Measurements from ENCODE around the gene CEP112. TPM values are rescaled to one million over a fixed set of nuclear protein-coding genes. Genes with fewer than 3 reads are reported as not detected.

The CEP112 gene
- total and polyA plus RNA-seq, 9 of the 15 experiments (the other 6 are each of a cell fraction or from before 2014, with no cell fraction given) = 0.84 TPM; not detected in 8

DNA sequence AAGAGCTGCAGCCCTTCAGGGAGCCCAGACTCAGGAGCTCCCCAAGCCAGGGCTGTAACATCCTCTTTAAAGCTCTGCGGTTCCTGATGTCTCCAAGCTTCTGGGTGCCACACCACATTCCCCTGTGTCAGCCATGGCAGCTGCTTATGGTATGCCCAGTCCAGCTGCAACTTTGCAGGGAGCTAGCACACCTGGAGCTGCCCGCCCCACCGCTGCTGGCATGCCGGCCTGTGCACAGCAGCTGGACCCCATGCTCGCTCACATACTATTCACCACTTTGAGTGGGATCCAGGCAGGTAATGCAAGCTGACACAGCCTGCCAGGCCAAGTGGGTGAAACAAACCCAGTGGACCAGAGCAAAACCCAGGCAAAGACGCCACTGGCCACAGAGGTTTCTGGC is 324.9 kb downstream of the CEP112 start (continued):
- TF ChIP-seq, protein P1, sequence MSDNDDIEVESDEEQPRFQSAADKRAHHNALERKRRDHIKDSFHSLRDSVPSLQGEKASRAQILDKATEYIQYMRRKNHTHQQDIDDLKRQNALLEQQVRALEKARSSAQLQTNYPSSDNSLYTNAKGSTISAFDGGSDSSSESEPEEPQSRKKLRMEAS (CRISPR knock-in tag; IDR thresholded peaks at IDR 0.05) = no peak

DNA sequence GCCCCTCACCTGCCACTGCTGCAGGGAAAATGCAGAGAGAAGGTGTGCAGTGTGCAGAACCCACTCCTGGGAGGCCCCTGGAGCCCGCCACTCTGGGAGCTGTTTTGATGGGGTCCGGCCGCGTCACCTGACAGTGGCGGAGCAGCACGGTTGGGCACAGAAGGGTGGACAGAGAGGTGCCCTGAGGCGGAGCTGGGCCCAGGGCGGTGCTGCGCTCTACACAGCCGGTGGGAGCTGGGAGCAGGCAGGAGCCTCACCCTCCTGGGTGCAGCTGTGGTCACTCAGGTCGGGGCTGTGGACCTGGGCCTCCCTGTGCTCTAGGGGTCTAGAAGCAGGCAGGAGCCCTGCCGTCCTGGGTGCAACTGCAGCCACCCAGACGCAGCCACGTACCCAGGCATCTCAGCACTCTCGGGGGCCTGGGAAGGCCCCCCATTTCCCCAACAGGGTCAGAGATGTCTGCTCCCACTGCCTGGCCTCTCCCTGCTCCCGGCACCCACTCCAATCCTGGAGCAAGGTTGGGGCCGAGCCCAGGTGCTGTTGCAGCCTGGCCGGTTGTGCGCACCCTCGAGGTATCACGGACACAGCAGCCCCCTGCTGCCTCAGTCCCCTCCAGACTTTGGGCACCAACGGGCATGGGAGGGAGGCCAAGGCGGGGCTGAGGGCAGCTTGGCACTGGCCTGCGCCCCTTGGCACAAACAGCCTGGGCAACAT is 326.1 kb downstream of the CEP112 start:
- Histone ChIP-seq H3K79me2 (ENCODE audit: control insufficient read depth, insufficient read depth, low read length) (no peaks in the 10 kb centered on the region), H3K9ac (ENCODE audit: insufficient read depth in 1 of 2, low read depth in 2 of 2, low read length in 2 of 2) (no peak overlapping the region), H3K27me3 (ENCODE audit: control insufficient read depth in 2 of 2, insufficient read depth in 2 of 2, low read length in 2 of 2) (no peaks in the 10 kb centered on the region), H3K36me3 (ENCODE audit: control insufficient read depth, insufficient read depth, low read length) (no peaks in the 10 kb centered on the region), H3K27ac (ENCODE audit: extremely low read depth, low read depth, low read length) (no peak overlapping the region), H3K9me1 (ENCODE audit: control insufficient read depth, insufficient read depth, low read length) (no peaks in the 10 kb centered on the region), H3K4me2 (ENCODE audit: insufficient read depth, low read length) (no peak overlapping the region), H3K4me3 (no peak overlapping the region), H3K9me3 (replicated peaks; ENCODE audit: control insufficient read depth, insufficient read depth, low read depth, low read length) (no peaks in the 10 kb centered on the region), H4K20me1 (replicated peaks; ENCODE audit: control insufficient read depth, insufficient read depth, low read length) (no peaks in the 10 kb centered on the region), H3K4me1 (replicated peaks in 1 of 2; ENCODE audit: control insufficient read depth in 2 of 2, insufficient read depth in 2 of 2, low read length in 2 of 2) (no peaks in the 10 kb centered on the region), H2AFZ (ENCODE audit: low read depth, low read length) (no peak overlapping the region)
- ChIA-PET CTCF (ENCODE audit: low intra/inter-chr PET ratio) (no interaction called here), POLR2A (interaction anchor here (0.6 kb wide), 1 partner anchor 244 kb away, joined by 5 read pairs; no protein-coding TSS in a partner anchor)
- no TSS peak for BruUV-seq (replicated peaks)
- intact Hi-C loops (cut with micrococcal nuclease) = no loop called here
- WGBS (ENCODE audit: insufficient coverage, low coverage, missing lambda C conversion rate) = 1% methylated on average over 19 of the region's 24 CpGs
- in situ Hi-C loops (cut with MboI) = no loop called here
- no peak for ATAC-seq
- no peak for DNase-seq (ENCODE audit: extremely low read depth in 1 of 4, low spot score in 3 of 4)
- FAIRE-seq = no peak
- TF ChIP-seq ZBTB17 (CRISPR knock-in tag; IDR thresholded peaks at IDR 0.05) = no peak
- TF ChIP-seq SP2 (IDR thresholded peaks at IDR 0.05; ENCODE audit: extremely low read depth, low read depth, low read length, poor library complexity, severe bottlenecking) = no peak
- TF ChIP-seq ZNF184 (CRISPR knock-in tag; IDR thresholded peaks at IDR 0.05) = no peak
- TF ChIP-seq, protein P2, sequence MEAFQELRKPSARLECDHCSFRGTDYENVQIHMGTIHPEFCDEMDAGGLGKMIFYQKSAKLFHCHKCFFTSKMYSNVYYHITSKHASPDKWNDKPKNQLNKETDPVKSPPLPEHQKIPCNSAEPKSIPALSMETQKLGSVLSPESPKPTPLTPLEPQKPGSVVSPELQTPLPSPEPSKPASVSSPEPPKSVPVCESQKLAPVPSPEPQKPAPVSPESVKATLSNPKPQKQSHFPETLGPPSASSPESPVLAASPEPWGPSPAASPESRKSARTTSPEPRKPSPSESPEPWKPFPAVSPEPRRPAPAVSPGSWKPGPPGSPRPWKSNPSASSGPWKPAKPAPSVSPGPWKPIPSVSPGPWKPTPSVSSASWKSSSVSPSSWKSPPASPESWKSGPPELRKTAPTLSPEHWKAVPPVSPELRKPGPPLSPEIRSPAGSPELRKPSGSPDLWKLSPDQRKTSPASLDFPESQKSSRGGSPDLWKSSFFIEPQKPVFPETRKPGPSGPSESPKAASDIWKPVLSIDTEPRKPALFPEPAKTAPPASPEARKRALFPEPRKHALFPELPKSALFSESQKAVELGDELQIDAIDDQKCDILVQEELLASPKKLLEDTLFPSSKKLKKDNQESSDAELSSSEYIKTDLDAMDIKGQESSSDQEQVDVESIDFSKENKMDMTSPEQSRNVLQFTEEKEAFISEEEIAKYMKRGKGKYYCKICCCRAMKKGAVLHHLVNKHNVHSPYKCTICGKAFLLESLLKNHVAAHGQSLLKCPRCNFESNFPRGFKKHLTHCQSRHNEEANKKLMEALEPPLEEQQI (IDR thresholded peaks at IDR 0.05) = no peak
- TF ChIP-seq SREBF2 (CRISPR knock-in tag; IDR thresholded peaks at IDR 0.05) = no peak
- no peak for TF ChIP-seq MEF2D (tag; conservative IDR thresholded peaks at IDR 0.05; ENCODE audit: low read depth)
- TF ChIP-seq SMAD1 (IDR thresholded peaks at IDR 0.05; ENCODE audit: low read depth, low read length, partially characterized antibody) = no peak
- no peak for TF ChIP-seq ZKSCAN1 (IDR thresholded peaks at IDR 0.05; ENCODE audit: low read depth, low read length)
- TF ChIP-seq OTX1 (CRISPR knock-in tag; IDR thresholded peaks at IDR 0.05) = no peak
- TF ChIP-seq POLR2A (conservative IDR thresholded peaks at IDR 0.05) = no peak
- TF ChIP-seq, protein P3, sequence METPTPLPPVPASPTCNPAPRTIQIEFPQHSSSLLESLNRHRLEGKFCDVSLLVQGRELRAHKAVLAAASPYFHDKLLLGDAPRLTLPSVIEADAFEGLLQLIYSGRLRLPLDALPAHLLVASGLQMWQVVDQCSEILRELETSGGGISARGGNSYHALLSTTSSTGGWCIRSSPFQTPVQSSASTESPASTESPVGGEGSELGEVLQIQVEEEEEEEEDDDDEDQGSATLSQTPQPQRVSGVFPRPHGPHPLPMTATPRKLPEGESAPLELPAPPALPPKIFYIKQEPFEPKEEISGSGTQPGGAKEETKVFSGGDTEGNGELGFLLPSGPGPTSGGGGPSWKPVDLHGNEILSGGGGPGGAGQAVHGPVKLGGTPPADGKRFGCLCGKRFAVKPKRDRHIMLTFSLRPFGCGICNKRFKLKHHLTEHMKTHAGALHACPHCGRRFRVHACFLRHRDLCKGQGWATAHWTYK (CRISPR knock-in tag; IDR thresholded peaks at IDR 0.05) = no peak
- no peak for TF ChIP-seq IFI16 (CRISPR knock-in tag; IDR thresholded peaks at IDR 0.05)
- no peak for TF ChIP-seq TBL1XR1 (IDR thresholded peaks at IDR 0.05; ENCODE audit: low read length in 2 of 2)
- no peak for TF ChIP-seq ZC3H11A (IDR thresholded peaks at IDR 0.05; ENCODE audit: low read depth, low read length)
- TF ChIP-seq, protein P4, sequence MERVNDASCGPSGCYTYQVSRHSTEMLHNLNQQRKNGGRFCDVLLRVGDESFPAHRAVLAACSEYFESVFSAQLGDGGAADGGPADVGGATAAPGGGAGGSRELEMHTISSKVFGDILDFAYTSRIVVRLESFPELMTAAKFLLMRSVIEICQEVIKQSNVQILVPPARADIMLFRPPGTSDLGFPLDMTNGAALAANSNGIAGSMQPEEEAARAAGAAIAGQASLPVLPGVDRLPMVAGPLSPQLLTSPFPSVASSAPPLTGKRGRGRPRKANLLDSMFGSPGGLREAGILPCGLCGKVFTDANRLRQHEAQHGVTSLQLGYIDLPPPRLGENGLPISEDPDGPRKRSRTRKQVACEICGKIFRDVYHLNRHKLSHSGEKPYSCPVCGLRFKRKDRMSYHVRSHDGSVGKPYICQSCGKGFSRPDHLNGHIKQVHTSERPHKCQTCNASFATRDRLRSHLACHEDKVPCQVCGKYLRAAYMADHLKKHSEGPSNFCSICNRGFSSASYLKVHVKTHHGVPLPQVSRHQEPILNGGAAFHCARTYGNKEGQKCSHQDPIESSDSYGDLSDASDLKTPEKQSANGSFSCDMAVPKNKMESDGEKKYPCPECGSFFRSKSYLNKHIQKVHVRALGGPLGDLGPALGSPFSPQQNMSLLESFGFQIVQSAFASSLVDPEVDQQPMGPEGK (CRISPR knock-in tag; IDR thresholded peaks at IDR 0.05; ENCODE audit: borderline replicate concordance) = no peak
